Adrenal gland (tissue), 5 donors: ENCODE data around the gene SAP30BP.

Experiments
- POLR2A ChIP-seq, 2 donors: fragments of 450-650 bp; IDR thresholded peaks; one replicate each; pipeline ENCODE4 v1.6.1; 2017; ENCODE audit warnings: antibody characterized with exemption in 2 of 2, mild to moderate bottlenecking in 2 of 2, moderate library complexity in 1 of 2
- TF ChIP-seq, protein P1 (sequence below), 6 experiments: fragments of 450-650 bp in 4 of 6; fragments of 200-600 bp in 2 of 6; sonication (generic) in 1 of 6; IDR thresholded peaks; 1 replicate in 5 of 6; 2 replicates in 1 of 6; pipeline versions ENCODE4 v1.5.1 to v1.8.0; 2016 to 2021; ENCODE audit warnings: antibody characterized with exemption in 6 of 6, mild to moderate bottlenecking in 2 of 6, moderate library complexity in 1 of 6
- donor health status: DM: no; HTN: no; CAD: no.

DNA sequence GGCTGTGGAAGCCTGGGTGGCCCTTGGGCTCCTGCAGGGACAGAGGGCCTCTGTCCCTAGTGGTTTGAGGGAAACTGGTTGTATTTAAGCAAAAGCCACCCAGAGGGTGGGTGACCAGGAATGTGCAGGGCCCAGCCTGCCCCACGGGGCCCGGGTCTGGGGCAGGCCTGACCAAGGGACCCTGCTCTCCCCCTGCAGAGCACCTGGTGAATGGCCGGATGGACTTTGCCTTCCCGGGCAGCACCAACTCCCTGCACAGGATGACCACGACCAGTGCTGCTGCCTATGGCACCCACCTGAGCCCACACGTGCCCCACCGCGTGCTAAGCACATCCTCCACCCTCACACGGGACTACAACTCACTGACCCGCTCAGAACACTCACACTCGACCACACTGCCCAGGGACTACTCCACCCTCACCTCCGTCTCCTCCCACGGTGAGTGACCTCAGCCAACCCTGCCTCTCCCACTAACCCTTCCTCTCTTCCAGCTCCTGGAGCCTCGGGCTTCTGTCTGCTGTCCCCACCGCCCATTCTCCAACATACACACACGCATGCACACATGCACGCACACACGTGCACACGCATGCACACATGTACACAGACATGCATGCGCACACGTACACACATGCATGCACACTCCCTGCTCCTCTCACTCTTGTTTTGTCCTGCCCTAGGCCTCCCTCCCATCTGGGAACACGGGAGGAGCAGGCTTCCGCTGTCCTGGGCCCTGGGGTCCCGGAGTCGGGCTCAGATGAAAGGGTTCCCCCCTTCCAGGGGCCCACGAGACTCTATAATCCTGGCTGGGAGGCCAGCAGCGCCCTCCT is 87.5 kb downstream of the SAP30BP start:
- TF ChIP-seq POLR2A (IDR thresholded peaks at IDR 0.05), result no peak
- TF ChIP-seq, protein P1, sequence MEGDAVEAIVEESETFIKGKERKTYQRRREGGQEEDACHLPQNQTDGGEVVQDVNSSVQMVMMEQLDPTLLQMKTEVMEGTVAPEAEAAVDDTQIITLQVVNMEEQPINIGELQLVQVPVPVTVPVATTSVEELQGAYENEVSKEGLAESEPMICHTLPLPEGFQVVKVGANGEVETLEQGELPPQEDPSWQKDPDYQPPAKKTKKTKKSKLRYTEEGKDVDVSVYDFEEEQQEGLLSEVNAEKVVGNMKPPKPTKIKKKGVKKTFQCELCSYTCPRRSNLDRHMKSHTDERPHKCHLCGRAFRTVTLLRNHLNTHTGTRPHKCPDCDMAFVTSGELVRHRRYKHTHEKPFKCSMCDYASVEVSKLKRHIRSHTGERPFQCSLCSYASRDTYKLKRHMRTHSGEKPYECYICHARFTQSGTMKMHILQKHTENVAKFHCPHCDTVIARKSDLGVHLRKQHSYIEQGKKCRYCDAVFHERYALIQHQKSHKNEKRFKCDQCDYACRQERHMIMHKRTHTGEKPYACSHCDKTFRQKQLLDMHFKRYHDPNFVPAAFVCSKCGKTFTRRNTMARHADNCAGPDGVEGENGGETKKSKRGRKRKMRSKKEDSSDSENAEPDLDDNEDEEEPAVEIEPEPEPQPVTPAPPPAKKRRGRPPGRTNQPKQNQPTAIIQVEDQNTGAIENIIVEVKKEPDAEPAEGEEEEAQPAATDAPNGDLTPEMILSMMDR (IDR thresholded peaks at IDR 0.05), result no peak
